HG03139 (cell line): Measurements from ENCODE around the gene GRM8.

Source experiments
- ATAC-seq: cut with Tn5 transposase; IDR thresholded peaks from one replicate; pipeline ENCODE4 v1.9.1; 2021; ENCODE audit not compliant: unreplicated experiment

Gene GRM8

GRCh38 chr7:126453104-126453503 lies 799.6 kb downstream of the GRM8 start:
- no peak for ATAC-seq

GRCh38 chr7:126450269-126450671 lies 802.5 kb downstream of the GRM8 start:
- peak; percentile 90 for ATAC-seq

DNA sequence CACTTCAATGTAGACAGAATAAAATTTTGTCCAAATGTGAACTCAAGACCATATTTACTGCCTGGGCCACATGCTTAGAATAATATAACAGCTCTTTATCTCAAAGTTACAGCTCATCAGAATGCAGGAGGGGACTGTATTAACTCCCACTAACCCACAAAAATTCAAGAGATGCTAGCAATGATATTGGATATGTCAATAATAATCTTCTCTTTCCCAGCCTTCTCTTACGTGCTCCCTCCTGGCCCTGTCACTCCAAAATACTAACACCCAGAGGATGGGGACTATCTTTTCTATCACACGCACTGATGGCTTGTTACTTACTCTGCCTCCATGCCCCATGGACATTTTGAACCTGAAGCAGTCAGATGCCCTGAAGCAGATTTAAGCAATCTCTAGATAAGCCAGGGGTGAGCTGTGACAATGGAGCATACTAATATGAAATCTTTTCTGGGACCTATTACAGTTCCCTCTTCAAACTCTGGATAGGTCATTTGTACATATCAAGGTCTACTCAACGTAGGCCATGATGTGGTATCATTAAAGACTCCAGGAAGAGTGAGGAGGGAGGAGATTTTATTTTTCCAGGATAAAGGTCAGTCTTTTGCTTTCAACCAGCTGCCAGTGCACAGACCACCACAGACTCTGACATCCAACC lies 803.0 kb downstream of the GRM8 start:
- peak; percentile 6 for ATAC-seq

- no peak for ATAC-seq
Measured at GRCh38 chr7:126447984-126448383, 804.8 kb downstream of the GRM8 start.

DNA sequence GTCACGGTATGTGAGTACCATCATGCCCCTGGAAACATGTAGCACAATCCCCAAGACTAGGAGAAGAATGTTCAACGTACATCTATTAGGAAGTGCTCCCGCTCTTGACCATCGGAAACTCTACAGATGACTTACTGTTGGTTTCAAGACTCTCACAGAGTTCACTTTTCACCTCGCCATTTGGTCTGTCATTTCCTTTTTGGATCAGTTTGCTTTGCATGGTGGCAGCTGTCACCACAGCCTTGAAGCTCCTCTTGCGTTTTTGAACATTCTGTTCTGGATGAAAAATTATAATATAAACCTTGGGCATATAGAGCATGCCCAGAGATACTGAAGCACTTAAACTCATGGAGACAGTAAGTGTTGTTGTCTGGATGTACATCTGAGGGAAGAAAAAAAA lies 806.8 kb downstream of the GRM8 start:
- ATAC-seq: no peak

DNA sequence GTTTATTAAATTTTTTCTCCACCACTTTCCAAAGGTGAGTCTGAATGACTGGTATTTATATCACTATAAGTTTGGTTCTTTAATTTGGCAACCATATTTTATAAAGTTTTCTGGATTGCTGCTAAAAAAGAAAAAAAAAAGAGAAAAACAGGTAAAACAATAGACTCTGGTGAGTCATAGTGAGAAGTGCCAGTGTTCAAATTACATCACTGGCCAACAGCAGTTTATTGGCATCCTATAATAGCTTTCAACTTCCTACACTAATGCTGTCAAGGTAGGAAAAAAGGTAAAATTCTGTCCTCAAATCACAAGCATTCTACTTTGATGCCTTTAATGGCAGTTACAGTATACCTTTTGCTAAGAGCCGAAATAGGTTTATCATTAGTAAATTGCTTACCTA lies 808.8 kb downstream of the GRM8 start:
- no peak for ATAC-seq

GRCh38 chr7:126442908-126443307 lies 809.8 kb downstream of the GRM8 start:
- ATAC-seq: no peak

DNA sequence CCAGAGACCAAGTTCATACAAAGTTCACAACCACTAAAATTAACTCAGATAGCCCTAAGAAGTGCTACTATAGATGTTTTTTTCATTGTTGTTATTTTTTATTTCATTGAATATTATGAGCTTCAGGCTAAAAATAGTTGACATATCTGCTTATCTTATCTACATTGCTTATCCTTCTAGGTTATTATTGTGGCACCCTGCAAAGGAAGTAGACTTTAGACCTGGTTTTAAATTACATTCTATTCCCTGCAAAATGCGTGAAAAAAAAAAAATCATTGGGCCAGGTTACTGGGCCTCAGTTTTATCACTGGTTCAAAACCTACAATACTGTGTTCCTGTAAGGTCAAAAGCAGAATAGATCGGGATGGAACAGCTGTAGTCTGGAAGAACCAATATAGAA lies 811.0 kb downstream of the GRM8 start:
- no peak for ATAC-seq

DNA sequence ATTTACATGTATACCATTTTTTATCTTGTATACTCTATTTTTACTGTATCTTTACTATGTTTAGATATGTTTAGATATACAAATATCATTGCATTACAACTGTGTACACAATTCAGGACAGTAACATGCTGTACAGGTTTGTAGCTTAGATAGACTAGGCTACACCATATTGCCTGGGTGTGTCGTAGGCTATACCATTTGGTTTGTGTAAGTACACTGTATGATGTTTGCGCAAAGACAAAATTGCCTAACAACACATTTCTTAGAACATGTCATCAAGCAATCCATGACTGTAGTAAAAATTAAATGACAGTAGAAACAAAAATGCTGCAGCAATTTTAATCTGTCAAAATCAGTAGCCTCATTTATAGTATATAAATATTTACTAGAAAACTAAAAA lies 812.2 kb downstream of the GRM8 start:
- ATAC-seq: no peak

DNA sequence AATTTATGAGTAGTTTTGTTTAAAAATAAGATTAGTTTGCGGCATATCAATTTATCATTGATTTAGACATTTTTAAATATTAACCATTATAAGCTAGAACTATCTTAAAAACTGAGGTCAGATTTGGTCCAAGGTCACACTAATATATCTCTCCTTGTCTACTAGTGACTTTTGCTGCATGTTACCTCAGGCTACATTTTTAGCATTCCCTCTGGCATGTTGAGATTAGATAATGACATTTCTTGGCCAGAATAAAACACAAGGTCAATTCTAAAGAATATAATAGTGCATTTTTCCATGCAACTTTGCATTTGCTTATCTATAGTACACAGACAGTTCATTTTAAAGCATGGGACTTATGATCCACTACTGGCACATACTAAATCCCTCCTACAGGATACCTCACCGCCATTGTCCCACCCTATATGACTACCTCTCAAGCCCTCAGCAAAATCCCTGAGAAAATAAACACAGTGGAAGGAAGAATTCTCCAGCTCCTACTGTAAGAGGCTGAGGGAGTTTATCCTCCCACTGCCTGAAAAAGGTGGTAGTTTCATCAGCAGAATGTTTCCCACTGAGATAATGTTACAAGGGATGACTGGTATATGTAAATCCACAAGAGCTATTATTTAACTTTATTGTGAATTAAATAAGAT lies 816.4 kb downstream of the GRM8 start:
- ATAC-seq: no peak

- ATAC-seq: no peak
Measured at GRCh38 chr7:126426652-126427051, 826.1 kb downstream of the GRM8 start.

- ATAC-seq: no peak
Measured at GRCh38 chr7:126424985-126425384, 827.8 kb downstream of the GRM8 start.

- no peak for ATAC-seq
Measured at GRCh38 chr7:126419047-126419446, 833.7 kb downstream of the GRM8 start.

DNA sequence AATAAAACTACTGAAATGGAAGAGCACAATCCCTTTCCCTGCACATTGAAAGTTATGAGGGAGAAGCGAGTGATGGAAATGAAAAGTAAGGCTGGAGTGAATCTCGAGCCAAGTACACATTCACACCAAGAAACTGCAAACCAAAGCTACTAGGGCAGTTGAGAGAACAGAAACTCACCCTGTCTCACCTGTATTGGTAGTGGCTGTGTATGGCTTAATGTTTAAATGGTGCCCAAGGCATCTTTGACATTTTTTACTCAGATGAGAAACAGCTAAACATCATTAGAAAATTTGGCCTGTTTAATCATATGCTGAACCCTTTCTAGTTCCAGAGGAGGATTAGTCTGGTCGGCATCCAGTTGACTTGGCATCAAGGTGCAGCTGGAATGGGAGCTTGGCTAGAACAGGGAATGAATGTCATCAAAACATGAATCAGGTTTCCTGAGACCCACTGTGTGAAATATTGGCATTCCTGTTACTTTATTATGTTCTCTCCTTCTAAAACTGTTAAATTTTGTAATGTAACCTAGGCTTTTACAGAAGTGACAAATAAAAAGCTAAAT lies 840.8 kb downstream of the GRM8 start:
- no peak for ATAC-seq

DNA sequence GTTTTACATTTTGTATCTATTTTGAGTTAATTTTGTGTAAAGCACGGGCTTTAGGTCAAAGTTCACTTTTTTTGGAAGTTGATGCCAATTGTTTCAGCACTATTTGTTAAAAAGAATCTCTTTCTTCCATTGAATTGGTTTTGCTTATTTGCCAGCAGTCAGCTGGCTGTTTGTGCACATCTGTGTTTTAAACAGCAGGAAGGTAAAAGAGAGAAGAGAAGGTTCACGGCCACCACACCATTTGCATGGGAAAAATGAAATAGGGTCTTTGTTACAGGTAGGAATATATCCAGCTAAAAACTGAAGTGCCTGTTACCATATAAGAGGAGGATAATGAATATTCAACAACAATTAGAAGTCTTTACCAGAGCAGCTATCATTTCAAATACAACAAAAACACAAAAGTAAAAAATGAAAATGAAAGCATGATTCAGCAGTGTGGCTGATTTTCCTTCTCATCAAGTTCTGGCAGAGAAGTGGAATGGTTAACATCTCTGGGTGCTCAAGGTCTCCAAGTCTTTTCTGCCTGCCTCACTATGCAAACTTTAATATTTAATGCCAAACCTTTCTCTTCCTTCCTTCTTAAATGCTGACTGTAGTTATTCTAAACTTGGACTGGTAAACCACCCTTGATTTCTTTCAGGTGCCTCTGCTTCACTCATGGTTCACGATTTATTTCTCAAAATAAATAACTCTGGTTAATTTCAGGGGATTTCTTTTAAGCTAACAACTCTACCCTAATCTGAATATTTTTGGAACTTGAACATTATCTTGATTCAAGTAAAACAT lies 841.5 kb downstream of the GRM8 start:
- no peak for ATAC-seq

DNA sequence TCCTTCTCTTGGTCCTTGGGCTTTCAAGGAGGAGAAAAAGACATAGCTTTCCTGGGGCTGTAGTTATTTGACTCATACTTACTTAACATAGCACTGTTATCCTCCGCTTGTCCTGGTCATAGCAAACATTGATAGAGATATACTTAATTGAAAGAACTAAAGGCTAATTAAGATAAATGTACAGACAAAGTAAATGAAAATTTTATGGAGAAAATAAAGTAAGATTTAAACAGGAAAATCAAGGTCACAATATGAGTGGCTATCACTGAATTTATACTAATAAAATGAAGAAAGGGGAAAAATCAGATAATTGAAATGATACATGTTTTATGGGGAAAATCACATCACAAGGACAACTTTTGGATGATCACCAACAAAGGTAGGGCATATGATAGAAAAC lies 849.7 kb downstream of the GRM8 start:
- no peak for ATAC-seq

DNA sequence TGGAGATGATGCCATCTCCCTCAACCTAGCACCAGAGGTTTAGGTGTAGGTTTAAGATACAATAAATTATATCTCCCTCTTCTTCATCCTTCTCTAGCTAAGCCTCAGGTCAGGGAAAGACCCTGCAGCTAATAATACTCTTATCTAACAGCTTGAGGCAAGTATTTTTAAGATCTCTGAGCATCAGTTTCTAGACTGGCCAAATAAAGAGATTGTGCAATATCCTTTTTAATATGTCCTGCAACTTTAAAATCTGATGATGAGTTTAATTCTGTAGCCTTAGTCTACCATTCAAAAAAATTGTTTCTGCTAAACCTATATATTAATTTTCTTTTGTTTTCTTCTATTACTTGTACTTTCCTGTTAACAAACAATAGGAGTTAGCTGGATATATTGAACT lies 850.8 kb downstream of the GRM8 start:
- ATAC-seq: no peak

- no peak for ATAC-seq
Measured at GRCh38 chr7:126398851-126399529, 853.8 kb downstream of the GRM8 start.

GRCh38 chr7:126398285-126398684 lies 854.5 kb downstream of the GRM8 start:
- no peak for ATAC-seq

DNA sequence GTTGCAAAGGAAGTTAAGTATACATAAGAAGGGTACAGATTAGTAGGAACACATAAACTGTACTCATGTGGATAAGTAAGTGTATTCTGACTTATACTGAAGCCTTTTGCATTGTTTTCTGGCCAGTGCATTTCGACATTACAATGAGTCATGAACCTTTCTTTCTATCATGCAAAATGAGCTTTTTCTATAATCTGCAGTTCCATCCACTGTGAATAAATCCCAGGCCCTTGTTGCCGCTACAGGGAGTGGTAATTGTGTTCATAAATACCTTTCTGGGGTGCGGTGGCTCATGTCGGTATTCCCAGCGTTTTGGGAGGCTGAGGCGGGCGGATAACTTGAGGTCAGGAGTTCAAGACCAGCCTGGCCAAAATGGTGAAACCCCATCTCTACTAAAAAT lies 858.3 kb downstream of the GRM8 start:
- ATAC-seq: no peak
